ENCODE measurements around the gene AOPEP.

- TF ChIP-seq, protein P1, sequence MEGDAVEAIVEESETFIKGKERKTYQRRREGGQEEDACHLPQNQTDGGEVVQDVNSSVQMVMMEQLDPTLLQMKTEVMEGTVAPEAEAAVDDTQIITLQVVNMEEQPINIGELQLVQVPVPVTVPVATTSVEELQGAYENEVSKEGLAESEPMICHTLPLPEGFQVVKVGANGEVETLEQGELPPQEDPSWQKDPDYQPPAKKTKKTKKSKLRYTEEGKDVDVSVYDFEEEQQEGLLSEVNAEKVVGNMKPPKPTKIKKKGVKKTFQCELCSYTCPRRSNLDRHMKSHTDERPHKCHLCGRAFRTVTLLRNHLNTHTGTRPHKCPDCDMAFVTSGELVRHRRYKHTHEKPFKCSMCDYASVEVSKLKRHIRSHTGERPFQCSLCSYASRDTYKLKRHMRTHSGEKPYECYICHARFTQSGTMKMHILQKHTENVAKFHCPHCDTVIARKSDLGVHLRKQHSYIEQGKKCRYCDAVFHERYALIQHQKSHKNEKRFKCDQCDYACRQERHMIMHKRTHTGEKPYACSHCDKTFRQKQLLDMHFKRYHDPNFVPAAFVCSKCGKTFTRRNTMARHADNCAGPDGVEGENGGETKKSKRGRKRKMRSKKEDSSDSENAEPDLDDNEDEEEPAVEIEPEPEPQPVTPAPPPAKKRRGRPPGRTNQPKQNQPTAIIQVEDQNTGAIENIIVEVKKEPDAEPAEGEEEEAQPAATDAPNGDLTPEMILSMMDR (IDR thresholded peaks at IDR 0.05) = no peak
- TF ChIP-seq POLR2AphosphoS5 (IDR thresholded peaks at IDR 0.05; ENCODE audit: insufficient read depth in 1 of 2, low read depth in 1 of 2) = no peak
Observed at GRCh38 chr9:94912700-94913249, 186.3 kb downstream of the AOPEP start.
